ENCODE results near the gene ABI1. TPM values are rescaled to one million over a fixed set of nuclear protein-coding genes. Genes with fewer than 3 reads are reported as not detected.

The ABI1 gene
- total RNA-seq, 2 experiments from 2014 or later = 83.2 to 83.6 TPM

DNA sequence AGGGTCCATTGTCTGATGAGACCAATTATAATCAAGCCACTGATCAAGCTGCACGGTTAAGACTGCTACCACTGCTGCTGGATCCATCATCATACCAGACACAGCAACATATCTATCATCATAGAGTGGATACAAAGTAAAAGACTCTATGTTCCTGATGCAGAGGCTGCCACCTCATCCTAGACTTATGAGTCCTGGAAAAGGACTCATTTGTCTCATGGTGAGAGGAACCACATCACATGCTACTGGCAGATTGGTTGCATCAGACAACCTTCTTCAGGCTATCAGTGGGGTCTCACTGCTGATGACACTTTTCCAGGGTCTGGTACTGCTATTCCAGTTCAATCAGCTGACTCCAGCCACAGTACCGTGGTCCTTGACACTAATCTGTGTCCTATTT lies 79.0 kb downstream of the ABI1 start:
- peaks cover 36% of the 10 kb centered on the region for H3K36me3 Mint-ChIP-seq (ENCODE audit: low read depth)
- TF ChIP-seq, protein P1, sequence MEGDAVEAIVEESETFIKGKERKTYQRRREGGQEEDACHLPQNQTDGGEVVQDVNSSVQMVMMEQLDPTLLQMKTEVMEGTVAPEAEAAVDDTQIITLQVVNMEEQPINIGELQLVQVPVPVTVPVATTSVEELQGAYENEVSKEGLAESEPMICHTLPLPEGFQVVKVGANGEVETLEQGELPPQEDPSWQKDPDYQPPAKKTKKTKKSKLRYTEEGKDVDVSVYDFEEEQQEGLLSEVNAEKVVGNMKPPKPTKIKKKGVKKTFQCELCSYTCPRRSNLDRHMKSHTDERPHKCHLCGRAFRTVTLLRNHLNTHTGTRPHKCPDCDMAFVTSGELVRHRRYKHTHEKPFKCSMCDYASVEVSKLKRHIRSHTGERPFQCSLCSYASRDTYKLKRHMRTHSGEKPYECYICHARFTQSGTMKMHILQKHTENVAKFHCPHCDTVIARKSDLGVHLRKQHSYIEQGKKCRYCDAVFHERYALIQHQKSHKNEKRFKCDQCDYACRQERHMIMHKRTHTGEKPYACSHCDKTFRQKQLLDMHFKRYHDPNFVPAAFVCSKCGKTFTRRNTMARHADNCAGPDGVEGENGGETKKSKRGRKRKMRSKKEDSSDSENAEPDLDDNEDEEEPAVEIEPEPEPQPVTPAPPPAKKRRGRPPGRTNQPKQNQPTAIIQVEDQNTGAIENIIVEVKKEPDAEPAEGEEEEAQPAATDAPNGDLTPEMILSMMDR (IDR thresholded peaks at IDR 0.05) = no peak
- H3K4me1 Mint-ChIP-seq (ENCODE audit: low read depth) = peaks cover 96% of the 10 kb centered on the region
- no peaks in the 10 kb centered on the region for H3K27me3 Mint-ChIP-seq
- no peaks in the 10 kb centered on the region for H3K9me3 Mint-ChIP-seq
- H3K9me3 ChIP-seq (ENCODE audit: control insufficient read depth in 1 of 2, insufficient read depth in 1 of 2, low read length in 2 of 2) = no peaks in the 10 kb centered on the region
- no peaks in the 10 kb centered on the region for H3K27me3 ChIP-seq (ENCODE audit: control insufficient read depth in 1 of 2, insufficient read depth in 2 of 2, low read length in 2 of 2)
- no peak overlapping the region for H3K4me3 Mint-ChIP-seq
- intact Hi-C loops (cut with DNase I, micrococcal nuclease) = no loop called here
- H3K27ac Mint-ChIP-seq = peak overlapping the region; percentile 21
- CTCF ChIA-PET = no interaction called here
- H3K4me3 ChIP-seq (ENCODE audit: low read length) = no peak overlapping the region
- H3K36me3 ChIP-seq (ENCODE audit: insufficient read depth, low read length) = peaks cover 13% of the 10 kb centered on the region
- DNase-seq (peak in 2 of 14 experiments; percentile 13 to 37), ATAC-seq (ENCODE audit: poor library complexity) (no peak)
- H3K4me1 ChIP-seq (ENCODE audit: insufficient read depth, low read length) = peaks cover 35% of the 10 kb centered on the region
- POLR2A ChIA-PET = interaction anchor here (0.9 to 1.1 kb wide), 2 partner anchors 12 to 23 kb away, joined by 3 read pairs; no protein-coding TSS in a partner anchor
- no peak overlapping the region for H3K27ac ChIP-seq (ENCODE audit: low read depth in 1 of 2, low read length in 2 of 2)

DNA sequence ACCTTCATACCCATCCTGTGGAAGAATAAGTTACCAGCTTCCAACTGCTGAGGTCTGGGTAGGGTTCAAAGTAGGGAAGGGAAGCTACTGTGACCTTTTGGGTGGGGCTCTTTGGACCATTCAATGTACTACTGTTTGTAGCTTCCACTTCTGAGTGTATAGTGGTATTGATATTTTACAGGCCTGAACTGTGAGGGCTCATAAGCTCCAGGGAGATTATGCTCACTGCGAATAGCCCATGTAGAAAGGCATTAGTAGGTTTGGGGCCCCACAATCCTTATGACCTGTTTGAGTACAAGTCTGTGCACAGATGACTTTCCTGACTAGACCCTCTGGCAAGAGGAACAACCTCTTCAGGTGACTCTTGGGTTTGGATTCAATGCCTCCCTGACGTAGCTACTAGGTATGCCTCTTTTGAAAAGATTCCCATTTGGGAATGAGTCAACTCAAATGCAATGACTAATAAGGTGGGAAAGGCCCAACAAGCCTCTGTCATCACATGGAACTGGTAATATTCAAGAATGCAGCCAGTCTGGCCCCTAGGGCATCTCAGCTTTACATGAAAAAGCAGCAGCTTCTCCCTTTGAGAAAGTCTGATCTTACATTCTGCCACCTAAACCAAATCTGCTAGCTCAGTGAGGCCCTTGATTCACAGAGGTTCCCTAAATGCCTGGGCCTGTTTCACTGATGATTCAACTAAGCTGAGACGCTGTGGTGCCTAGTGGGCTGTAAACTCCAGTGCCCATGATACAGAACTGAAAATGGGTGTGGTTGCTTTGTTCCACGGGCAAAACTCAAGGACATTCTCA lies 79.8 kb downstream of the ABI1 start:
- peak overlapping the region; percentile 21 for H3K27ac Mint-ChIP-seq
- no peaks in the 10 kb centered on the region for H3K27me3 Mint-ChIP-seq
- no peak for ATAC-seq (ENCODE audit: poor library complexity)
- POLR2A ChIA-PET = interaction anchor here (1.1 to 1.3 kb wide), 2 partner anchors 13 to 80 kb away, joined by 3 read pairs; partner anchors contain the start of gene ABI1
- peaks cover 9% of the 10 kb centered on the region for H3K36me3 ChIP-seq (ENCODE audit: insufficient read depth, low read length)
- H3K27me3 ChIP-seq (ENCODE audit: control insufficient read depth in 1 of 2, insufficient read depth in 2 of 2, low read length in 2 of 2) = no peaks in the 10 kb centered on the region
- H3K9me3 ChIP-seq (ENCODE audit: control insufficient read depth in 1 of 2, insufficient read depth in 1 of 2, low read length in 2 of 2) = no peaks in the 10 kb centered on the region
- H3K4me1 Mint-ChIP-seq (ENCODE audit: low read depth) = peaks cover 96% of the 10 kb centered on the region
- peaks cover 35% of the 10 kb centered on the region for H3K4me1 ChIP-seq (ENCODE audit: insufficient read depth, low read length)
- no peaks in the 10 kb centered on the region for H3K9me3 Mint-ChIP-seq
- no peak overlapping the region for H3K4me3 Mint-ChIP-seq
- no peak overlapping the region for H3K27ac ChIP-seq (ENCODE audit: low read depth in 1 of 2, low read length in 2 of 2)
- CTCF ChIA-PET = interaction anchor here (0.9 to 1.1 kb wide), 2 partner anchors 19 to 37 kb away, joined by 3 to 5 read pairs; no protein-coding TSS in a partner anchor
- TF ChIP-seq, protein P1 (IDR thresholded peaks at IDR 0.05) = no peak
- intact Hi-C loops (cut with DNase I, micrococcal nuclease) = no loop called here
- DNase-seq = peak in 2 of 14 experiments; percentile 48 to 59
- H3K4me3 ChIP-seq (ENCODE audit: low read length) = no peak overlapping the region
- H3K36me3 Mint-ChIP-seq (ENCODE audit: low read depth) = peaks cover 33% of the 10 kb centered on the region

DNA sequence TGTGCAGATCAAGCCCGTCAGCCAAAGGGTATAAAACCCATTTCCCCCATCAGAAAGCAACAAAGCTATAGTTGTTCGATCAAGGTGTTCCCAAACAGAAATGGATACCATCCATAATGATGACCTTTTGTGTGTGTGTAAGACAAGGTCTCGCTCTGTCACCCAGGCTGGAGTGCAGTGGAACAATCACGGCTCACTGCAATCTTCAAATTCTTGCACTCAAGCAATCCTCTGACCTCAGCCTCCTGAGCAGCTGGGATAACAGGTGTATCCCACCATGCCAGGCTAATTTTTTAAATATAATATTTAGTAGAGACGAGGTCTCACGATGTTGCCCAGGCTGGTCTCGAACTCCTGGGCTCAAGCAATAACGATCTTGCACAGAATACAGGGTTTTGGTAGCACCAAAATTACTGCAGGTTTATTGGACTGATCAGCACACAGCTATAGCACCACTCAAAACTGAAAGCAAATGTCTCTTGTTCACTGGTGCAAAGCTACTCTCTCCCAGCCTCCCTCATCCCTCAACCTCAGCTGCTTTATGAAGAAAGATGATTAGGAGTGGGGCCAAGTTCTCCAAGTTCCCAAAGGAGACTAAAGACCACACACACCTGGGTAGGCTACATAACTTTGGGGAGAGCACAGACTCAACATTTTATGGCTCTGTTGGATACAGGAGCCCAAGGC lies 80.5 kb downstream of the ABI1 start:
- H3K9me3 Mint-ChIP-seq = no peaks in the 10 kb centered on the region
- peaks cover 9% of the 10 kb centered on the region for H3K36me3 ChIP-seq (ENCODE audit: insufficient read depth, low read length)
- H3K36me3 Mint-ChIP-seq (ENCODE audit: low read depth) = peaks cover 34% of the 10 kb centered on the region
- peaks cover 35% of the 10 kb centered on the region for H3K4me1 ChIP-seq (ENCODE audit: insufficient read depth, low read length)
- no peak overlapping the region for H3K27ac Mint-ChIP-seq
- H3K4me1 Mint-ChIP-seq (ENCODE audit: low read depth) = peaks cover 97% of the 10 kb centered on the region
- intact Hi-C loops (cut with DNase I, micrococcal nuclease) = no loop called here
- no peaks in the 10 kb centered on the region for H3K27me3 Mint-ChIP-seq
- no peaks in the 10 kb centered on the region for H3K27me3 ChIP-seq (ENCODE audit: control insufficient read depth in 1 of 2, insufficient read depth in 2 of 2, low read length in 2 of 2)
- no peak overlapping the region for H3K27ac ChIP-seq (ENCODE audit: low read depth in 1 of 2, low read length in 2 of 2)
- no peak for ATAC-seq (ENCODE audit: poor library complexity)
- no peak for DNase-seq
- no peaks in the 10 kb centered on the region for H3K9me3 ChIP-seq (ENCODE audit: control insufficient read depth in 1 of 2, insufficient read depth in 1 of 2, low read length in 2 of 2)
- H3K4me3 Mint-ChIP-seq = no peak overlapping the region
- H3K4me3 ChIP-seq (ENCODE audit: low read length) = no peak overlapping the region
- TF ChIP-seq, protein P1 (IDR thresholded peaks at IDR 0.05) = no peak
- CTCF ChIA-PET = interaction anchor here (0.9 to 1.1 kb wide), 2 partner anchors 20 to 38 kb away, joined by 3 to 5 read pairs; no protein-coding TSS in a partner anchor
- POLR2A ChIA-PET = interaction anchor here (1.3 kb wide), 2 partner anchors 9 to 80 kb away, joined by 3 to 5 read pairs; partner anchors contain the start of gene ABI1
